ENCODE measurements around the gene HOXC9.

Gene HOXC9

GRCh38 chr12:53956914-53957536 is 42.9 kb upstream of the HOXC9 start:
- no peak for TF ChIP-seq CTCF (conservative IDR thresholded peaks at IDR 0.05; ENCODE audit: low read length)
- no peak for DNase-seq (ENCODE audit: low read depth)
- H3K4me3 ChIP-seq (ENCODE audit: low read length) = no peak overlapping the region

GRCh38 chr12:53958128-53958527 is 41.8 kb upstream of the HOXC9 start:
- no peak for TF ChIP-seq CTCF (conservative IDR thresholded peaks at IDR 0.05; ENCODE audit: low read length)
- DNase-seq (ENCODE audit: low read depth) = no peak

GRCh38 chr12:53959314-53959713 is 40.6 kb upstream of the HOXC9 start:
- no peak overlapping the region for H3K4me3 ChIP-seq (ENCODE audit: low read length)
- TF ChIP-seq CTCF (conservative IDR thresholded peaks at IDR 0.05; ENCODE audit: low read length) = no peak
- no peak for DNase-seq (ENCODE audit: low read depth)

More at GRCh38 chr12:53958128-53958527, 41.8 kb upstream of the HOXC9 start:
- H3K4me3 ChIP-seq (ENCODE audit: low read length) = no peak overlapping the region

GRCh38 chr12:53960187-53961024 is 39.6 kb upstream of the HOXC9 start:
- no peak for TF ChIP-seq CTCF (conservative IDR thresholded peaks at IDR 0.05; ENCODE audit: low read length)
- no peak for DNase-seq (ENCODE audit: low read depth)
- no peak overlapping the region for H3K4me3 ChIP-seq (ENCODE audit: low read length)

GRCh38 chr12:53961025-53961761 is 38.8 kb upstream of the HOXC9 start:
- no peak for DNase-seq (ENCODE audit: low read depth)
- H3K4me3 ChIP-seq (ENCODE audit: low read length) = no peak overlapping the region
- no peak for TF ChIP-seq CTCF (conservative IDR thresholded peaks at IDR 0.05; ENCODE audit: low read length)

GRCh38 chr12:53963005-53963404 is 37.0 kb upstream of the HOXC9 start:
- TF ChIP-seq CTCF (conservative IDR thresholded peaks at IDR 0.05; ENCODE audit: low read length) = no peak
- no peak overlapping the region for H3K4me3 ChIP-seq (ENCODE audit: low read length)
- no peak for DNase-seq (ENCODE audit: low read depth)

All from AG10803 (cell line).